Activated CD4-positive, alpha-beta T cell treated with anti-CD3 and anti-CD28 coated beads for 36 hours (primary cell): ENCODE measurements around the gene ENPP6. TPM values are rescaled to one million over a fixed set of nuclear protein-coding genes. Genes with fewer than 3 reads are reported as not detected.
"Not testable (repeated sequence)": the region's sequence is repeated elsewhere in the genome, so short reads cannot be mapped to it uniquely, and the experiment has no call there.

Source experiments
- ATAC-seq: fragments of 200-7000 bp; cut with Tn5 transposase; one replicate; pipeline ENCODE4 v1.10.0; 2021; ENCODE audit warnings: mild to moderate bottlenecking, moderate library complexity
- CTCF ChIA-PET: fragments of 350-600 bp; sonication (Branson Sonifier 250); formaldehyde crosslinking; loops from one replicate; lab custom pipeline; 2021; ENCODE audit warnings: antibody characterized with exemption; lab: Charles Lee
- POLR2A ChIA-PET: fragments of 350-600 bp; sonication (Branson Sonifier 250); formaldehyde crosslinking; loops from one replicate; lab custom pipeline; 2021; ENCODE audit warnings: antibody characterized with exemption, inconsistent platforms; lab: Charles Lee
- DNase-seq: peaks from one replicate; pipeline ENCODE4 v3.0.0-alpha.2; 2020
- H3K27ac Mint-ChIP-seq: one replicate; pipeline ENCODE4 v1.8.0; 2021; ENCODE audit warnings: mixed read lengths
- H3K27me3 Mint-ChIP-seq: one replicate; pipeline ENCODE4 v1.8.0; 2021; ENCODE audit warnings: mixed read lengths
- H3K36me3 Mint-ChIP-seq: one replicate; pipeline ENCODE4 v1.8.0; 2021; ENCODE audit warnings: low read depth, mixed read lengths
- H3K4me1 Mint-ChIP-seq: one replicate; pipeline ENCODE4 v1.8.0; 2021; ENCODE audit warnings: mixed read lengths
- H3K4me3 Mint-ChIP-seq: one replicate; pipeline ENCODE4 v1.8.0; 2021; ENCODE audit warnings: mild to moderate bottlenecking, moderate library complexity, mixed read lengths
- H3K9me3 Mint-ChIP-seq: one replicate; pipeline ENCODE4 v1.8.0; 2021; ENCODE audit warnings: low read depth, mixed read lengths
- intact Hi-C, 2 experiments: fragments of 100-400 bp; cut with DNase I in 1 of 2; cut with micrococcal nuclease in 1 of 2; formaldehyde crosslinking; loops; one replicate each; pipeline versions ENCODE4 v1.14.2 to v1.15.1; 2022 to 2024; cut with DNase I, micrococcal nuclease
- total RNA-seq, 2 experiments: library from RNA; stranded (reverse); gene quantifications; one replicate each; pipeline ENCODE4 v1.2.3, GENCODE V29; 2021

The ENPP6 gene
- total RNA-seq, 2 experiments from 2014 or later: 0.05 TPM; not detected in 1

- Mint-ChIP-seq H3K27me3 (peaks cover 20% of the 10 kb centered on the region), H3K27ac (no peak overlapping the region), H3K9me3 (peaks cover 6% of the 10 kb centered on the region), H3K4me3 (no peak overlapping the region), H3K36me3 (no peaks in the 10 kb centered on the region), H3K4me1 (no peaks in the 10 kb centered on the region)
- CTCF ChIA-PET: no interaction called here
- ATAC-seq: no peak
- intact Hi-C loops: no loop called here
- DNase-seq: no peak
- POLR2A ChIA-PET: no interaction called here
These were observed 164.2 kb downstream of the ENPP6 start for GRCh38 chr4:184053434-184053833.

GRCh38 chr4:184052616-184053015 is 165.1 kb downstream of the ENPP6 start:
- no peak for ATAC-seq
- DNase-seq: no peak
- Mint-ChIP-seq H3K27ac (no peak overlapping the region), H3K9me3 (peaks cover 8% of the 10 kb centered on the region), H3K27me3 (peaks cover 17% of the 10 kb centered on the region), H3K4me3 (no peak overlapping the region), H3K36me3 (no peaks in the 10 kb centered on the region), H3K4me1 (no peaks in the 10 kb centered on the region)
- intact Hi-C loops: no loop called here
- POLR2A ChIA-PET: no interaction called here
- CTCF ChIA-PET: no interaction called here

GRCh38 chr4:184051262-184051661 is 166.4 kb downstream of the ENPP6 start:
- H3K27ac Mint-ChIP-seq, POLR2A ChIA-PET, DNase-seq, CTCF ChIA-PET, H3K4me3 Mint-ChIP-seq, H3K36me3 Mint-ChIP-seq, H3K4me1 Mint-ChIP-seq, intact Hi-C loops, ATAC-seq: not testable (repeated sequence)
- H3K27me3 Mint-ChIP-seq: peaks cover 17% of the 10 kb centered on the region
- peaks cover 17% of the 10 kb centered on the region for H3K9me3 Mint-ChIP-seq

GRCh38 chr4:184046148-184046547 is 171.5 kb downstream of the ENPP6 start:
- DNase-seq (no peak), ATAC-seq (no peak)
- peaks cover 18% of the 10 kb centered on the region for H3K9me3 Mint-ChIP-seq
- POLR2A ChIA-PET: no interaction called here
- intact Hi-C loops: no loop called here
- no peaks in the 10 kb centered on the region for H3K4me1 Mint-ChIP-seq
- H3K27ac Mint-ChIP-seq: no peak overlapping the region
- H3K36me3 Mint-ChIP-seq: peaks cover 1% of the 10 kb centered on the region
- peaks cover 13% of the 10 kb centered on the region for H3K27me3 Mint-ChIP-seq
- CTCF ChIA-PET: no interaction called here
- no peak overlapping the region for H3K4me3 Mint-ChIP-seq

GRCh38 chr4:184041156-184041555 is 176.5 kb downstream of the ENPP6 start:
- H3K36me3 Mint-ChIP-seq: peaks cover 1% of the 10 kb centered on the region
- no peak overlapping the region for H3K27ac Mint-ChIP-seq
- intact Hi-C loops: no loop called here
- peaks cover 16% of the 10 kb centered on the region for H3K27me3 Mint-ChIP-seq
- ChIA-PET POLR2A (no interaction called here), CTCF (interaction anchor here (1.3 kb wide), 1 partner anchor 60 kb away, joined by 3 read pairs; no protein-coding TSS in a partner anchor)
- no peak overlapping the region for H3K4me3 Mint-ChIP-seq
- H3K4me1 Mint-ChIP-seq: peaks cover 12% of the 10 kb centered on the region
- no peak for DNase-seq
- peaks cover 5% of the 10 kb centered on the region for H3K9me3 Mint-ChIP-seq
- no peak for ATAC-seq

GRCh38 chr4:184039963-184040383 is 177.7 kb downstream of the ENPP6 start:
- H3K27ac Mint-ChIP-seq: no peak overlapping the region
- peaks cover 16% of the 10 kb centered on the region for H3K27me3 Mint-ChIP-seq
- no peaks in the 10 kb centered on the region for H3K9me3 Mint-ChIP-seq
- no peaks in the 10 kb centered on the region for H3K36me3 Mint-ChIP-seq
- H3K4me1 Mint-ChIP-seq: peaks cover 12% of the 10 kb centered on the region
- CTCF ChIA-PET: interaction anchor here (0.7 to 1.0 kb wide), 2 partner anchors 12 to 380 kb away, joined by 4 to 5 read pairs; no protein-coding TSS in a partner anchor
- H3K4me3 Mint-ChIP-seq: peak overlapping the region; percentile 51
- POLR2A ChIA-PET: no interaction called here
- intact Hi-C loops: no loop called here
- ATAC-seq (peak; percentile 87), DNase-seq (peak; percentile 62)
